ENCODE measurements around the gene PLA1A.

Gene PLA1A

GRCh38 chr3:119579366-119580066 is 18.2 kb upstream of the PLA1A start, which contains the start of gene ADPRH:
TSS of gene ADPRH (plus strand) at chr3:119579492. CDS start at chr3:119582170, 2,678 bp downstream.
- Histone ChIP-seq H3K4me3 (ENCODE audit: low read depth, low read length, poor library complexity, severe bottlenecking) (peak within 1 kb of the TSS; percentile 57), H3K9ac (ENCODE audit: low read length) (peak within 1 kb of the TSS; percentile 55), H3K9me2 (ENCODE audit: low read depth, low read length) (no peaks in the 10 kb centered on the region), H3F3A (ENCODE audit: insufficient read depth, low read length) (no peaks in the 10 kb centered on the region), H3K36me3 (ENCODE audit: insufficient read depth, low read length) (no peaks in the 10 kb centered on the region), H3K27me3 (ENCODE audit: insufficient read depth, low read length) (no peaks in the 10 kb centered on the region), H2AFZ (ENCODE audit: low read length) (peak within 1 kb of the TSS; percentile 94; the same call in 1 of the 2 replicates), H3K9me3 (ENCODE audit: low read length) (no peaks in the 10 kb centered on the region), H3K4me2 (ENCODE audit: low read length) (peak within 1 kb of the TSS; percentile 70), H3K4me1 (ENCODE audit: insufficient read depth, low read length, severe bottlenecking) (peaks cover 17% of the 10 kb centered on the region), H3K27ac (ENCODE audit: low read depth, low read length, poor library complexity, severe bottlenecking) (no peak within 1 kb of the TSS), H3K79me2 (ENCODE audit: insufficient read depth, low read length) (no peaks in the 10 kb centered on the region), H4K20me1 (ENCODE audit: insufficient read depth, low read length) (no peaks in the 10 kb centered on the region)
- TF ChIP-seq CTCF (IDR thresholded peaks at IDR 0.05; ENCODE audit: low read length) (no peak), EZH2 (IDR thresholded peaks at IDR 0.05; ENCODE audit: borderline replicate concordance, low read length) (no peak)

- Histone ChIP-seq H3K27ac (ENCODE audit: low read depth, low read length, poor library complexity, severe bottlenecking) (no peak overlapping the region), H3K4me2 (ENCODE audit: low read length) (peak overlapping the region; percentile 70)
- TF ChIP-seq CTCF (IDR thresholded peaks at IDR 0.05; ENCODE audit: low read length), result no peak; the same call in 1 of the 2 replicates
Measured at GRCh38 chr3:119580067-119580760, 17.5 kb upstream of the PLA1A start.

GRCh38 chr3:119582178-119582577 is 15.5 kb upstream of the PLA1A start:
- Histone ChIP-seq H3K9me2 (ENCODE audit: low read depth, low read length) (no peaks in the 10 kb centered on the region), H3K4me1 (ENCODE audit: insufficient read depth, low read length, severe bottlenecking) (peaks cover 17% of the 10 kb centered on the region), H3K27ac (ENCODE audit: low read depth, low read length, poor library complexity, severe bottlenecking) (no peak overlapping the region), H2AFZ (ENCODE audit: low read length) (no peak overlapping the region), H3K79me2 (ENCODE audit: insufficient read depth, low read length) (no peaks in the 10 kb centered on the region), H3K9me3 (ENCODE audit: low read length) (no peaks in the 10 kb centered on the region), H3K4me2 (ENCODE audit: low read length) (no peak overlapping the region), H3K27me3 (ENCODE audit: insufficient read depth, low read length) (no peaks in the 10 kb centered on the region), H3K9ac (ENCODE audit: low read length) (no peak overlapping the region), H4K20me1 (ENCODE audit: insufficient read depth, low read length) (no peaks in the 10 kb centered on the region), H3K36me3 (ENCODE audit: insufficient read depth, low read length) (no peaks in the 10 kb centered on the region), H3K4me3 (ENCODE audit: low read depth, low read length, poor library complexity, severe bottlenecking) (no peak overlapping the region), H3F3A (ENCODE audit: insufficient read depth, low read length) (no peaks in the 10 kb centered on the region)
- no peak for TF ChIP-seq EZH2 (IDR thresholded peaks at IDR 0.05; ENCODE audit: borderline replicate concordance, low read length)
- no peak for TF ChIP-seq CTCF (IDR thresholded peaks at IDR 0.05; ENCODE audit: low read length)

More at GRCh38 chr3:119580067-119580760, 17.5 kb upstream of the PLA1A start:
- Histone ChIP-seq H2AFZ (ENCODE audit: low read length) (peak overlapping the region; percentile 94; the same call in 1 of the 2 replicates), H4K20me1 (ENCODE audit: insufficient read depth, low read length) (no peaks in the 10 kb centered on the region), H3F3A (ENCODE audit: insufficient read depth, low read length) (no peaks in the 10 kb centered on the region), H3K36me3 (ENCODE audit: insufficient read depth, low read length) (no peaks in the 10 kb centered on the region), H3K9me3 (ENCODE audit: low read length) (no peaks in the 10 kb centered on the region), H3K27me3 (ENCODE audit: insufficient read depth, low read length) (no peaks in the 10 kb centered on the region), H3K9ac (ENCODE audit: low read length) (peak overlapping the region; percentile 55), H3K79me2 (ENCODE audit: insufficient read depth, low read length) (no peaks in the 10 kb centered on the region), H3K4me1 (ENCODE audit: insufficient read depth, low read length, severe bottlenecking) (peaks cover 17% of the 10 kb centered on the region), H3K9me2 (ENCODE audit: low read depth, low read length) (no peaks in the 10 kb centered on the region), H3K4me3 (ENCODE audit: low read depth, low read length, poor library complexity, severe bottlenecking) (peak overlapping the region; percentile 57)
